ENCODE results near the gene PGS1.

Gene PGS1

DNA sequence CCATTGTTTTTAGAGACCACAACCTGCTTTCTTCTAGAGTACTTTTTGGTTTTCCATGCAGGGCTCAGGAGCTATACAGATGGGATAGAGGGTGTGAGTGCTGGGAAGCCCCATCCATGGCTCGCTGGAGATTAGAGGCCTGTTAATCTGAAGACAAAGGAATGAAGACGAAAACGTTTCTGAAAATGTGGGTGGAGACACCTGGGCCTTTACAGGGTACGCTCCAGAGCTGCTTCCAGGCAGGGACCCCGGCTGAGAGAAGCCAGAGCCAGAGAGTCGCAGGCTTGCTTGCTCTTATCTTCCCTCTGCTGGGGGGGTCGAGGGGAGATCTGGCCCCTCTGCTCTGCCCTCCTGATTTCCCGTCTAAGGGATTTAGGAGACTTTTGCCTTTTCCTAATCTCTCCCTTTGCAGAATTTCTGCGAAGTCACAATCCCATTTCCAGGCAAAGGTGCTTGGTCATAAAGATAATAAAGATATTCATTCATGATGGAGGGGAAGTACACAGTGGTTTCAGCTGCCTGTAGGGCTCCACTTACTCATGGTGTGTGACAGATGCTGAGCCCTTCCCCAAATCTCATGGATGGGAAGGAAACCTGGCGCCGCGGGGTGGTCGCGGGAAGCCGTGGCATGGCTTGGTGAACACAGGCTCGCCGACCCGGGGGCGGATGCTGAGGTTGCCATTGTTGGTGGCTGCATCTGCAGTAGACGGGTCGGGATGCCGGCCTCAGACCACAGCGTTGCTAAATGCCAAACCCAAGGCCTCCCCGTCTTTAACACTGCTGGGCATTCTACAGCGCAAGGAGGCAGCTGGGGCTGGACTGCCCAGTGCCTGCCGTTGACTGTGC is 13.8 kb upstream of the PGS1 start:
- no peak for DNase-seq (ENCODE audit: low read depth, low spot score)

DNA sequence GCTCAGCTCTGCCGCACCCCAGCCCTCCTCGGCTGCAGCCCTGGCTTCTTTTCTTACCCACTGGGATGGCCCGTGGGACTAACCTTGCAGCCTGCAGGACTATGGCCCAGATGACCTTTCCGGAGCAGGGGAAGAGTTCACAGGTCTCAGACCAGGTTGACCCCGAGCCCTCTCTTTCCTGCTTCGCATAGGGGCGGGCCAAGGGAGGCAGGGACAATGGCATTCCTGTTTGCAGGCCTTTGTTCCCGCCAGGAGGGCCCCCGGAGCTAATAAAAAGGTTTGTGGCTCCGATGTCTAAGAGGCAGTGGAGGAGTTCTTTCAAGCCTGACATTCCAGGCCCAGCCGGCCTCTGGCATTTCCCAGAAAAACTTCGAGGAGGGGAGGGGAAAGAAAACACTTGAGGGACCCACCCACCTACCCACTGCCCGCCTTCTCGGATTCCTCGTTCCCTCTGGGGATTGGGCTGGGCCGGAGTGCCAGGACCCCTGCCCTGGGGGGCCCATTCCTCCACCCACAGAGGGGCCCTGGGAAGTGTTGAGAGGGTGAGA is 12.8 kb upstream of the PGS1 start:
- DNase-seq (ENCODE audit: low read depth, low spot score): no peak

DNA sequence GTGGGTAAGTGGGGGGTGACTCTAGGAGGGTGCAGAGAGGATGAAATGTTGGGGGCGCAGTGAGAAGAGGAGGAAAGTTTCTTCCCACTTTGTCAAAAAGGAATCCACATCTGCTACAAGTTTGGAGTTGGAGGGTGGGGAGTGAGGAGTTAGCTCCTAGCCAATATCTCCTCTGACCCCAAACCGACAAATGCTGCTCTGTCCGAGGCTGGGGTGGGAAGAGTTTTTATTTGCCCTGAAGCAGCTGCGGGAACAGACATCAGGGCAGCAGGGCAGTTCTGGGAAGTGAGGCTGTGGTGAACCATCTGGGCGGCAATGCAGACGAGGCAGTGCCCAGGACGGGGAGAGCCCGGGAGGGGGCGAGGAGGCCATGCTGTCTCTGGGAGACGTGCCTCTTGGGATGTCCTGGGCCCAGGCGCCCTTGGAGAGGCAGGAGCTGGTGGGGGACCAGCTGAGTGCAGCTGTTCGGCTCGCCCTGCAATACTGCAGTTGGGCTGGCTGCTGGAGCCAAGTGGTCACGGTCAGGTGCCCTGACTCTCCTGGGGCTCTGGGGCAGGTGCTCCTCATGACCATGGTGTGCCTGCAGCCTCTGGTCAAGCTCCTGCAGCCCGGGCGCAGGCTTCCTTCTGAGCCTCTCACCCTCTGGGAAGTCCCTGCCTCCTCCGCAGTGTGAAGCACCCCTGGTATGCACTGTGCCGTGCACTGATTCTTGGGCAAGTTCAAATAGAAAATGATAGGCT is 12.2 kb upstream of the PGS1 start:
- DNase-seq (ENCODE audit: low read depth, low spot score): no peak

DNA sequence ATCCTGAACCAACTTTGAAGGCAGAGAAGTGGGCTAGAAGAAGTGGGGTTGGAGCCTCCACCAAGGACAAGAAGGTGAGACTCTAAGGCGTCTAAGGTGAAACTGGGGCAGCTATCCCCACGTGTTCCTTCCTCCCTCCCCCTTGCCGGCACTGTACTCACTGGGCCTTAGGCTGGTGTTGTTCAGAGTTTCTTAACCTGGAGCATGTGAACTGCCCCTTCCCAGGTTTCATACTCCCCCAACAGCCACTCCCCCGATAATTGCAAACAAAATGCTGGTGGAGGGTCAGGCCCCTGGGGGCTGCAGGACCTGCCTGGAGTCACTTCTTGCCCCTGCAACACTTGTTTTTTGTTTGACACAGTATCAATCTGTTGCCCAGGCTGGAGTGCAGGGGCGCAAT is 11.3 kb upstream of the PGS1 start:
- DNase-seq (ENCODE audit: low read depth, low spot score): no peak

GRCh38 chr17:78368348-78368747 is 10.1 kb upstream of the PGS1 start:
- DNase-seq (ENCODE audit: low read depth, low spot score): no peak

GRCh38 chr17:78368854-78369495 is 9.5 kb upstream of the PGS1 start:
- DNase-seq (ENCODE audit: low read depth, low spot score): no peak

DNA sequence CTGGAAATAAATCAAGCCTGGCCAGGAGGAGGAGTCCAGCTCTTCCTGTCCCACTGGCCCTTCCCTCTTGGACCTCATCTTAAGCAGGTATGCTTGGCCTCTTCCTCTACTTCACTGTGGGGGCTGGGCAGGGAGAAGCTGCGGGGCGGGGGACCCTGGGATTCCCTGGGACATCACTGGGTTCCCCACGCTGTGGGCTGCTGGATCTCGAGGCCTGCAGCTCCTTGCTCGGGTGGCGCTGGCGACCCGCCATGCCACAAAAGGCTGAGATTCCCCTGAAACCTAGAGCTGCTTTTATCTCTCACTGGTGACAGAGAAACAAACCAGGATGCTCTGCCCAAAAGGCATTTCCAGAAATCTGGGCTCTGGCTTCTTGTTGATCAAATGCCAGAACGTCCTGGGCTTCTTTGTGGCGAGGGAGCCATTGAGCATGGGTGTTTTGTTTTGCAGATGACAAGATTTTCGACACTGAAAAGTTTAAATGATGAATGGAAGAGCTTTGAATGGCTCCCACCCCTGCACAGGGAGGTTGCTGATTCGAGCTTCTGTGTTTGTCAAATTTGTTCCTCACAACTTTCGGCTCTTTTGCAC is 8.6 kb upstream of the PGS1 start:
- DNase-seq (ENCODE audit: low read depth, low spot score): no peak

- DNase-seq (ENCODE audit: low read depth, low spot score): no peak
Measured at GRCh38 chr17:78371056-78371455, 7.4 kb upstream of the PGS1 start.

DNA sequence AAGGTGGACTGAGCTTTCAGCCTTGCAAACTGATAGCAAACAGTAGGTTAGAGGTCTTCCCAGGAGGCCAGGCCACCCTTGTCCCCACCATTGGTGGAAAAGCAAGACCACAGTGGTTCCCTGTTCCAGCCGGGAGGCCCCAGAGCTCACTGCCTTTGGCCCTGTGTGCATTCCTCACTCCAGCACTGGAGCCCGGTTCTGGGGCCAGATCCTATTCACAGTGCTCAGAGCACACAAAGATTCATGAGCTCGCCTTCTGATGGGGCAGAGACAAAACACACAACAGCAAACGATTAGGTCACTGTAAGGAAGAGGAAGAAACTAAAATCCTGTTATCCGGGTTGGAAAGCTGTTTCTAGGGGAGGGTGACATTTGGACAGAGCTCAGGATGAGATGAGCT is 5.6 kb upstream of the PGS1 start:
- DNase-seq (ENCODE audit: low read depth, low spot score): no peak

GRCh38 chr17:78374189-78374588 is 4.3 kb upstream of the PGS1 start:
- no peak for DNase-seq (ENCODE audit: low read depth, low spot score)

- DNase-seq (ENCODE audit: low read depth, low spot score): no peak
Measured at GRCh38 chr17:78374631-78375274, 3.7 kb upstream of the PGS1 start.

- no peak for DNase-seq (ENCODE audit: low read depth, low spot score)
Measured at GRCh38 chr17:78375401-78376151, 2.9 kb upstream of the PGS1 start.

DNA sequence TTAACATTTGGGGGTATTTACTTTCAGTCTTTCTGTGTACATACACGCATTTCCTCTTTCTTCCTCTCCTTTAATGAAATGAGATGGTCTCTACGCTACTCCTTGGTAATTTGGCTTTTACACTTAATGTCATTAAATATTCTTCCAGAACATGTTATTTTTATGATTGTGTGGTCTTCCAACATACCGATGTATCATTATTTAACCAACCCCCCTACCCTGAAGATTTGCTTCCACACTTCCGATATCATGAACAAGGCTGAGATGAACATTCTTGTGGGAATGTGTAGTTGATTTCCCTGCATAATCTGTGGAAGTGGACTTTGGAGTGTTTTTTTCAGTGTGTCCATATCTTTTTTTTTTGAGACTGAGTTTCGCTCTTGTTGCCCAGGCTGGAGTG is 2.3 kb upstream of the PGS1 start:
- DNase-seq (ENCODE audit: low read depth, low spot score): no peak

DNA sequence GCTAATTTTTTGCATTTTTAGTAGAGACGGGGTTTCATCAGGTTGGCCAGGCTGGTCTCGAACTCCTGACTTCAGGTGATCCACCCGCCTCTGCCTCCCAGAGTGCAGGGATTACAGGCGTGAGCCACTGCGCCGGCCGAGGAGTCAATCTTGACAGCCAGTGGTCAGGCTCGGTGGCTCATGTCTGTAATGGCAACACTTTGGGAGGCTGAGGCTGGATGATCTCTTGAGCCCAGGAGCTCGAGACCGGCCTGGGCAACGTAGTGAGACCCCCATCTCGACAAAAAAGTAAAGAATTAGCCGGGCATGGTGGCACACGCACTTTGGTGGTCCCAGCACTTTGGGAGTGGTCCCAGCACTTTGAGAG is 608 bp upstream of the PGS1 start:
- DNase-seq (ENCODE audit: low read depth, low spot score): no peak

DNA sequence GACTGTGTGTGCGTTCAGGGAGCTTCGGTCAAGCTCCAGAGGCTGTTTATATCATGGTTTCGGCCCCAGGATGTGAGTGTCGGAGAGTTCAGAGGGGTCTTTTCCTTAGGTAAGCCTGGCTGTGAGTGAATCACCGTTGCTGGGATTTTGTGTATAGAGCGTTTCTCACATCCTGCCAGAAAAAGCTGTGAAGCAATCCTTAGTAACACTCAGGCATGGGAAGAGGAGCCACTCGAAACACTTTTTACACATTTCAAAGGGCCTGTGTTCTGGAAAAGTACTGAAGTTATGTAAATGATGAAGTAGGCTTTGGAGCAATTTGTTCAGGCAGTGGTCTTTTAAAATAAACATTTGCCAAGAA is 662 bp downstream of the PGS1 start:
- DNase-seq (ENCODE audit: low read depth, low spot score): no peak

DNA sequence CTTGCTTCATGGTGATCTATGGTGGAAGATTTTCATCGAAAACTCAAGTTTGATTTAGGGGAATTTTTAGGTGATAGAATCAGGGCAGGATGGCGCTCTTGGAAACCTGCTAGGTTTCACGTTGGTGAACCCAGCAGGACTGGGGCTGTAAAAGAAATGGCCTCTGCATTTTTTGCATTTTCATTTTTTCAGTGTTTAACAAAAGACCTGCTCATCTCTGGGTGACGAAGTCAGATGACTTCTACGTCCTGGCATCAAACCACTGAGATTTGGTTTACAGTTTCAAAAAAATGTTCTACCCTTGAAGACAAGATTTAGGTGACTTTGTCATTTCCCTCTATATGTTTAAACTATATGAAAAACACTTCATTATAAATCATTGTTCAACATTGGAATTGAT is 1.9 kb downstream of the PGS1 start:
- DNase-seq (ENCODE audit: low read depth, low spot score): no peak

GRCh38 chr17:78381601-78382232 is 3.3 kb downstream of the PGS1 start:
- peak; percentile 45 for DNase-seq (ENCODE audit: low read depth, low spot score)

GRCh38 chr17:78383725-78384471 is 5.4 kb downstream of the PGS1 start:
- peak; percentile 41 for DNase-seq (ENCODE audit: low read depth, low spot score)

- no peak for DNase-seq (ENCODE audit: low read depth, low spot score)
Measured at GRCh38 chr17:78384479-78385175, 6.2 kb downstream of the PGS1 start.
